RWPE1 (cell line): Measurements from ENCODE around the gene SLC33A1.
"Not testable (repeated sequence)": the region's sequence is repeated elsewhere in the genome, so short reads cannot be mapped to it uniquely, and the experiment has no call there.

Experiments used
- CTCF ChIA-PET: fragments of 350-600 bp; sonication (Branson Sonifier 250); formaldehyde crosslinking; extraction: SDS; loops from one replicate; lab custom pipeline; 2021; lab: Yijun Ruan, JAX
- POLR2A ChIA-PET: fragments of 400-600 bp; formaldehyde crosslinking; extraction: SDS; loops from one replicate; lab custom pipeline; 2020; ENCODE audit warnings: antibody characterized with exemption; ENCODE audit not compliant: low non-redundant PET; lab: Yijun Ruan, JAX
- DNase-seq: peaks from one replicate; pipeline ENCODE4 v3.0.0; 2012; ENCODE audit warnings: low spot score
- H3K27ac ChIP-seq: fragments of 450-650 bp; 2 replicates; pipeline ENCODE4 v1.5.1; 2017
- TF ChIP-seq, protein P1 (sequence below): fragments of 450-650 bp; conservative IDR thresholded peaks from 2 replicates; pipeline ENCODE4 v1.5.1; 2017; ENCODE audit warnings: low read depth, mild to moderate bottlenecking

SLC33A1 gene

DNA sequence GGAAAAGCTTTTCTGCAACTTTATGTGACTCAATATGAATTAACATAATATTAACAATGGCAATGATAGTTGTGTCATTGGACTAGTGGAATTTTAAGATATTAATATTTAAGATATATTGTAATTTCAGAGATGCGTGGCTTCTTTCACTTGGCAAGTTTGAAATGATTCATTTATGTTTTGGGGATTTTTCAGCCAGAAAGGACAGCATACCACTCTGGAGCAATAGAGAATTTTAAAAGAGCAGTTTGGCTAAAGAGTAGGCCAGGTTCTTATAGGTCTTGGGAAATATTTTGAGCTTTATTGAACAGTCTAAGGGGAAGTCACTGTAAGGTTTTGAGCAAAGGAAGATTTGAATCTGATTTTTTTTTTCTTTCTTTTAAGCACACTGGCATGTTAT lies 32.7 kb upstream of the SLC33A1 start:
- H3K27ac ChIP-seq, result no peak overlapping the region
- ChIA-PET POLR2A (no interaction called here), CTCF (no interaction called here)
- no peak for DNase-seq
- TF ChIP-seq, protein P1, sequence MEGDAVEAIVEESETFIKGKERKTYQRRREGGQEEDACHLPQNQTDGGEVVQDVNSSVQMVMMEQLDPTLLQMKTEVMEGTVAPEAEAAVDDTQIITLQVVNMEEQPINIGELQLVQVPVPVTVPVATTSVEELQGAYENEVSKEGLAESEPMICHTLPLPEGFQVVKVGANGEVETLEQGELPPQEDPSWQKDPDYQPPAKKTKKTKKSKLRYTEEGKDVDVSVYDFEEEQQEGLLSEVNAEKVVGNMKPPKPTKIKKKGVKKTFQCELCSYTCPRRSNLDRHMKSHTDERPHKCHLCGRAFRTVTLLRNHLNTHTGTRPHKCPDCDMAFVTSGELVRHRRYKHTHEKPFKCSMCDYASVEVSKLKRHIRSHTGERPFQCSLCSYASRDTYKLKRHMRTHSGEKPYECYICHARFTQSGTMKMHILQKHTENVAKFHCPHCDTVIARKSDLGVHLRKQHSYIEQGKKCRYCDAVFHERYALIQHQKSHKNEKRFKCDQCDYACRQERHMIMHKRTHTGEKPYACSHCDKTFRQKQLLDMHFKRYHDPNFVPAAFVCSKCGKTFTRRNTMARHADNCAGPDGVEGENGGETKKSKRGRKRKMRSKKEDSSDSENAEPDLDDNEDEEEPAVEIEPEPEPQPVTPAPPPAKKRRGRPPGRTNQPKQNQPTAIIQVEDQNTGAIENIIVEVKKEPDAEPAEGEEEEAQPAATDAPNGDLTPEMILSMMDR, result no peak

DNA sequence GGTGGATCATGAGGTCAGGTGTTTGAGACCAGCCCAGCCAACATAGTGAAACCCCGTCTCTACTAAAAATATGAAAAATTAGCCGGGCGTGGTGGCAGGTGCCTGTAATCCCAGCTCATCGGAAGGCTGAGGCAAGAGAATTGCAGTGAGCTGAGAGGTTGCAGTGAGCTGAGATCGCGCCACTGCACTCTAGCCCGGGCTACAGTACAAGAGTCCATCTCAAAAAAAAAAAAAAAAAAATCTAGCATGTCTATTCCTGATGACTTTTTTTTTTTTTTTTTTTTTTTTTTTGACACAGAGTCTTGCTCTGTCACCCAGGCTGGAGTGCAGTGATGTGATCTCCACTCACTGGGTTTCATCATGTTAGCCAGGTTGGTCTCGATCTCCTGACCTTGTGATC lies 32.1 kb upstream of the SLC33A1 start:
- DNase-seq, CTCF ChIA-PET: not testable (repeated sequence)
- POLR2A ChIA-PET, result interaction anchor here (0.7 kb wide), 1 partner anchor 13 kb away, joined by 5 read pairs; no protein-coding TSS in a partner anchor
- H3K27ac ChIP-seq, result 0 out of 2 replicates have a peak overlapping the region, but pooled peaks have one; percentile 18

DNA sequence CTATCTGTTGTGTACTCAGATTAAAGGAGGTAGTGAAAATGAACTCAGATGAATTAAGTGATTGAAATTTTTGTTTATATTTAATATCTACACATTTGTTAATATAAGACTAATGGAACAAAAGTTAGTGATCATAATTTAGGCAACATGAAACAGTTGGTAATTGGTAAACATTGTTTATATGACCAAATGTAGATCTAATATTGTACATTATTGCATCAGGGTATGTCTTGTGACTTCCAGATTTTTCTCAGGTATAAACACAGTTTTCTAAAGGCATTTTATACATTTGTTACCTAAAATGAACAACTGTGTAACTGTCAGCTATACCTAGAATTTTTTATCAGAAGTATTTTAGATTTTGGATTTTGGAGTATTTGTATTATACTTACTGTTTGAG lies 31.1 kb upstream of the SLC33A1 start:
- ChIA-PET CTCF (no interaction called here), POLR2A (no interaction called here)
- TF ChIP-seq, protein P1, result no peak
- no peak for DNase-seq
- no peak overlapping the region for H3K27ac ChIP-seq

- TF ChIP-seq, protein P1, result no peak
- no peak overlapping the region for H3K27ac ChIP-seq
- ChIA-PET CTCF (interaction anchor here (1.1 kb wide), 1 partner anchor 152 kb away, joined by 3 read pairs; no protein-coding TSS in a partner anchor), POLR2A (no interaction called here)
- no peak for DNase-seq
Measured at GRCh38 chr3:155884292-155884691, 30.1 kb upstream of the SLC33A1 start.

GRCh38 chr3:155880286-155880685 lies 26.1 kb upstream of the SLC33A1 start:
- CTCF ChIA-PET, result no interaction called here
- H3K27ac ChIP-seq, result no peak overlapping the region
- TF ChIP-seq, protein P1, result no peak
- POLR2A ChIA-PET, result no interaction called here
- DNase-seq, result no peak

DNA sequence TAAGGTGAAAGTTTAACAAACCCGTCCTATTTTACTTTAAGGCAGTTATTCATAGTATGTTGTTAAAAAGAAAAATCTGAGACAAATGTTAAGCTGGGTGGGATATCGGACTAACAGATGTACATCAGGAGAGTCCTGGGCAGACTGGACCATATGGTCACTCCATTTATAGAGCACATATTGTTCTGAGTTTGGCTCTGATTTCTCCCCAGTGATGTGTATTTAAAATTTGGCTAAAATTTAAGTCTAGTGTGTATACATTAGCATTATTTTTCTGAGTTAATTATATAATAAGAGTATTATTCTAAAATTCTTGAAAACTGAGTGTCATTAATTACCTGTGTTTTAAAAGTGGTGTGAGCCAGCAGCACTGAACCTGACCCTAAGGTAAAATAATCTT lies 22.3 kb upstream of the SLC33A1 start:
- ChIA-PET CTCF (interaction anchor here (0.6 kb wide), 1 partner anchor 44 kb away, joined by 6 read pairs; no protein-coding TSS in a partner anchor), POLR2A (no interaction called here)
- H3K27ac ChIP-seq, result no peak overlapping the region
- TF ChIP-seq, protein P1, result no peak
- DNase-seq, result no peak

- DNase-seq, result no peak
- ChIA-PET CTCF (no interaction called here), POLR2A (no interaction called here)
Measured at GRCh38 chr3:155876037-155876436, 21.8 kb upstream of the SLC33A1 start.

More at GRCh38 chr3:155876037-155876436, 21.8 kb upstream of the SLC33A1 start:
- no peak overlapping the region for H3K27ac ChIP-seq
- TF ChIP-seq, protein P1, result no peak
